Liver (tissue), 4 donors: ENCODE data around the gene C20orf202. TPM values are rescaled to one million over a fixed set of nuclear protein-coding genes. Genes with fewer than 3 reads are reported as not detected.

Source experiments
- polyA plus RNA-seq, 2 donors: library from polyadenylated mRNA; stranded (reverse) in 1 of 2; unstranded in 1 of 2; fragments of 200-250 nt in 1 of 2; fragments of >200 nt in 1 of 2; fragmentation: Nextera tagmentation in 1 of 2; extraction: Ambion mirVana in 1 of 2; gene quantifications; one replicate each; pipeline versions ENCODE4 v1.2.1 to v1.2.3, GENCODE V29; 2013 to 2015
- total RNA-seq, 2 donors: library from RNA; depleted of rRNA; stranded (reverse); fragments of >200 nt; gene quantifications; one replicate each; pipeline ENCODE4 v1.2.3, GENCODE V29; 2014
- donor health status: healthy.
- donor health status: healthy.
- donor health status: healthy.

C20orf202 gene
- total and polyA plus RNA-seq, 4 donors: 0.07 to 0.42 (median 0.12) TPM

Other genes with a start within 250 kb of the C20orf202 start
- not detected for gene RSPO4, start 201.1 kb upstream of the C20orf202 start, total RNA-seq
- gene RSPO4, start 201.1 kb upstream of the C20orf202 start, polyA plus RNA-seq: not detected
- 10 to 100 TPM; 43.6 to 90.6 TPM for gene PSMF1, start 84.9 kb upstream of the C20orf202 start, total RNA-seq
- 100 to 1,000 TPM in 1 of 2 donors, 10 to 100 TPM in 1; 77.0 to 126 TPM for gene PSMF1, start 84.9 kb upstream of the C20orf202 start, polyA plus RNA-seq
- gene TMEM74B, start 18.5 kb upstream of the C20orf202 start, total RNA-seq: 1 to 10 TPM in 1 of 2 donors, under 1 TPM in 1; 0.42 to 3.4 TPM
- under 1 TPM; 0.14 to 0.76 TPM for gene TMEM74B, start 18.5 kb upstream of the C20orf202 start, polyA plus RNA-seq
- gene RAD21L1, start 22.6 kb downstream of the C20orf202 start, total RNA-seq: not detected
- not detected for gene RAD21L1, start 22.6 kb downstream of the C20orf202 start, polyA plus RNA-seq
- under 1 TPM; 0.28 to 0.50 TPM for gene SNPH, start 62.8 kb downstream of the C20orf202 start, total RNA-seq
- gene SNPH, start 62.8 kb downstream of the C20orf202 start, polyA plus RNA-seq: under 1 TPM; 0.04 to 0.14 TPM
- gene SDCBP2, start 125.7 kb downstream of the C20orf202 start, total RNA-seq: 1 to 10 TPM; 1.9 to 3.6 TPM
- 1 to 10 TPM; 5.8 to 6.1 TPM for gene SDCBP2, start 125.7 kb downstream of the C20orf202 start, polyA plus RNA-seq
- 10 to 100 TPM; 49.3 to 50.0 TPM for gene FKBP1A, start 189.6 kb downstream of the C20orf202 start, total RNA-seq
- 100 to 1,000 TPM; 104 to 114 TPM for gene FKBP1A, start 189.6 kb downstream of the C20orf202 start, polyA plus RNA-seq